ENCODE results near the gene GPR33.
A peak's percentile ranks its signal among the peaks of the same experiment; 100 is the strongest.
"Not testable (repeated sequence)": the region's sequence is repeated elsewhere in the genome, so short reads cannot be mapped to it uniquely, and the experiment has no call there.

GPR33 gene

DNA sequence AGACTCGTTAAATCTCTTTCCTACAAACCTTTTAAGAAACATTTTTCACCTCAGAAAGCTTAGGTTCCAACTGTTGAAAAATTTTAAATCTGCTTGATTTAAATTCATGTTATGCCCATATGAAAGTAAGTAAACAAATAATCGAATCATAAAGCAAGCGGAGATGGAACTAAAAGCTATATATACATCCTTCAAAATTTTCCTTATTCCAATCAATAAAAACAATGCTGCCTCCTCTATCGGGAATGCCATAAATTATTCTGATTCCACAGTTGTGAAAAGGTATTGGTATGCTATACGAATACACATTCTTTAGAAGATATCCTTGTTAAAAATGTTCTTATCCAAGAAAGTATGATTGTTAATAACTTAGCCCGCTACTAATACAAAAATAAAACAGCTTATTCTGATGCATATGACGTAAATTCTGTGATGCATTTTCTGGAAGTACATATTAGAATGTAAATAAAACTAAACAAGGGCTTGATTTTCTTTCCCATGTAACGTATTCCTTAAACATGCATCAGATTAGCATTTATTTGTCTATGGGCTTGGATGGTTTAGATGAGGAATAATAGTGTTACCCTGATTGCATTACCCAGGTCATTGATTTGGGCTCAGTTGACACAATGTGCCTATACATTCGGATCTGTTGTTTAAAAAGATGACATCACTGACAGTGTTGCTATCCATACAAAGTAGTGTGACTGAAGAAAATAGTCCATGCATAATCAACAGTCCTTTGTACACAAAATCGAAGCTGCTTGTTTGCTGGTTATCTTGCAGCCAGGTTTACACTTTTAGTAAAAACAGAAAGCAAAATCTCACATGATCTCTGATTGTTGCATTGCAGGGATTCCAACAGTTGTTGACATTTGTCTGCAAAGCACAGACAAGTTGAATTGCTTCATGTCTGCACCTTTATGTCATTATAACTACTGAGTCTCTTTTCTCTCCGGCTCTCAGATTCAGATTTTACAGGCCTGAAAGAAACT, 29.9 kb downstream of the GPR33 start:
- DNase-seq (ENCODE audit: low spot score): peak; percentile 57

DNA sequence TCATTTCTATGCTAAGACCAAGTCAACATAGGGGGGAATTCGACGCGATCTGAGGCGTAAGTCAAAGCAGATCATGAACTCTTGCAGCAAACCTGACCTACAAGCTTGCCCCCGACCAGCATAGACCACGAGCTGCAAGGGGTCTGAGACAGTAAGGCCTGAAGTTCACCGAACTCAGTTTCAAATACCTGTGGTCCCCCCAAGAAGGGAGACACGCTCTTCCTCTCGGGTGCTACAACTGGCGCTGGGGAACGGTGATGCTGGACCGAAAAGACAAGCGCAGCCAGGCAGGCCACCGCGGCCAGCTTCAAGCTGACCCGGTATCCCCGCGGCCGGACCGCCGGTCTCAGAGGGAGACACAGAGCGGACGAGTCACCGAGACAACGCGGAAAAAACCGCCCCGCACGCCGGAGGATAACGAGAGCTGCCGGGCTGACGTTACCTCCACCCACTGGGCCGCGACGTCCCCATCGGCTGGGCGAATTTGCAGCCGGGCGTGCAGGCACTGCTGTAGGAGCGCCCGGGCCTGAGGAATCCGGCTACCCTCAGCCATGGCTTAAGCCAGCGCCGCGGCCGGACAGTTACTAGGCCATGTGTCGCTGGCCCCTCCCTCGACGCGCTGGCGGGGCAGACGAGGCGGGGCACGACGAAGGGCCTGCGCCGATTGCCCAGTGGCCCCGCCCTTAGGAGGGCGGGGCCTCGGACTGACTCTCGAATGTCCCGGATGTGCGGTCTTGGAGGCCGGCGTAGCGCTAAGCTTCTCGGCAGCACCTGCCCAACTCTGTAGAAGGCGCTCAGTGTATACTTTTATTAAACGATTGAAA, 30.8 kb downstream of the GPR33 start, which contains the start of gene DTD2:
DTD2 (minus strand) TSS at position 666 of the 824 bp plus-strand sequence; CDS start at position 553, 113 bp downstream.
- peak; percentile 98 for DNase-seq (ENCODE audit: low spot score)

DNA sequence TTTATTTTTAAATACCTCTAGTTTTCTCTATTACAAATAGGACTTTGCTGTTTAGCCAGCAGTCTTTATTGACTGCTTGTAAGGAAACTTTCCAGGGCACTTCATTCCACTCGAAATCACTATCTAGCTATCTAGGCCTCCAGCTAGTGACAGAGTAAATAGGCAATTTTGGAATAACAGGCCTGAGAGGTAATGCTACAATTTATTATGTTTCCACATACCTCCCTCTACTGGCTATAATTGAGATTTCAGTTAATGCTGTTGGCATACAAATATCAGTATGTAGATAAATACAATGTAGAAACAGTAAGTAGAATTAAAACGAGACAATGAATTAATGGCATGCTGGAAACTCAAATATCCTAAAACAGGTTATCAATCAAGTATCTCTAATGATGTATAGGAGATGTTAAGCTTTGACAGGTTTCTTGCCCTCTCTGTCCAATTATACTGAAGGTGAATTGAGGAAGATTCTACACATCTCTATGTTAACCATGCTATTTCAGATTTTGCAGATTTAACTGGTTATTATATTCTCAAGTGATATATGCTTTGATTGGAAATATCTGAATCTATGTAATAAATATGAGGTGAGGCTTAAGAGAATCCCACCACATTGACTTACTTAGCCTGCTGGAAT, 37.7 kb downstream of the GPR33 start:
- DNase-seq (ENCODE audit: low spot score): peak; percentile 60

DNA sequence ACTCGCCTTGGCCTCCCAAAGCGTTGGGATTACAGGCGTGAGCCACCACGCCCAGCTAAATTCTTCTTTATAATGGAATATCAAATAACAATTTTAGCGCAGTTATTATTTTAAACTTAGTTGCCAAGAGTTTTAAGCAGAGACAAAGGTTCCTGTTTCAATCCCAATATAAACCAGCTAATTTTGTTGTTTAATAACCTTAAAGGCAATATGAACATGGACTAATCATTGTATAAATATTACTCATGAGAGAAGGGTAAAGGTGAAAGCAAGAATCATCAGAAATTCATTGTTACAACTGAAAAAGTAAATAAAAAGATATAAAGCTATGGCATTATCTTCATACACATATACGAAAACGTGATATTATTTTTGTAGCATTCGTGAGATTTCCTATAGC, 38.7 kb downstream of the GPR33 start:
- DNase-seq (ENCODE audit: low spot score): no peak

DNA sequence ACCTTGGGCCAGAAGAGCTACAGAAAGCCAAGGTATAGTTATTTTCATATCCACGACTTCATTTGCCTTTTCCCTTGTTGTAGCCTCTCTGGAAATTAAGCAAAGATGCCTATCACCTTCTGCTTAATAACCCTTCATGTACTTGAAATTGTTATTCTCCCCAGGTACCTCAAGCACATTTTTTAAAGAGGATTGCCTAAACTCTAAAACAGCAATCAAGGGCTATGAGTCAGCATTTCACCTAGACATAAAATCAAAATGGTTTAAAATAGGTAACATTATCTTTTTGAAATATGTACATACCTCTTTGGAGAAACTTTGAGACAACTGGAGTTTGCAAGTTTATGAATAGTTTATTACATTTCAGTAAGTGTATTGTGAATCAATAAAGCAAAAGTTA, 42.1 kb downstream of the GPR33 start:
- no peak for DNase-seq (ENCODE audit: low spot score)

DNA sequence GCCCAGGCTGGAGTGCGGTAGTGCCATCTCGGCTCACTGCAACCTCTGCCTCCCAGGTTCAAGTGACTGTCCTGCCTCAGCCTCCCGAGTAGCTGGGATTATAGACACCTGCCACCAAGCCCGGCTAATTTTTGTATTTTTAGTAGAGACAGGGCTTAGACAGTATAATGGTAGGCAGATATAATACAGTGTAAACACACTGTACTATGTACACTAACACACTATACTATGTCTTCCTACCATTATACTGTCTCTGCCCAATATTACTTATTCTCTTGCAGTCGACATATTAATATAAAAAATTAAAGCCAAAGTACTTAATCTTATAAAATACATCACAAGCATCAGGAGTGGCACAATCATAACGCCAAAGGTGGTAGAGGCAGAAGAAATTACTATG, 45.6 kb downstream of the GPR33 start:
- DNase-seq (ENCODE audit: low spot score): no peak

DNA sequence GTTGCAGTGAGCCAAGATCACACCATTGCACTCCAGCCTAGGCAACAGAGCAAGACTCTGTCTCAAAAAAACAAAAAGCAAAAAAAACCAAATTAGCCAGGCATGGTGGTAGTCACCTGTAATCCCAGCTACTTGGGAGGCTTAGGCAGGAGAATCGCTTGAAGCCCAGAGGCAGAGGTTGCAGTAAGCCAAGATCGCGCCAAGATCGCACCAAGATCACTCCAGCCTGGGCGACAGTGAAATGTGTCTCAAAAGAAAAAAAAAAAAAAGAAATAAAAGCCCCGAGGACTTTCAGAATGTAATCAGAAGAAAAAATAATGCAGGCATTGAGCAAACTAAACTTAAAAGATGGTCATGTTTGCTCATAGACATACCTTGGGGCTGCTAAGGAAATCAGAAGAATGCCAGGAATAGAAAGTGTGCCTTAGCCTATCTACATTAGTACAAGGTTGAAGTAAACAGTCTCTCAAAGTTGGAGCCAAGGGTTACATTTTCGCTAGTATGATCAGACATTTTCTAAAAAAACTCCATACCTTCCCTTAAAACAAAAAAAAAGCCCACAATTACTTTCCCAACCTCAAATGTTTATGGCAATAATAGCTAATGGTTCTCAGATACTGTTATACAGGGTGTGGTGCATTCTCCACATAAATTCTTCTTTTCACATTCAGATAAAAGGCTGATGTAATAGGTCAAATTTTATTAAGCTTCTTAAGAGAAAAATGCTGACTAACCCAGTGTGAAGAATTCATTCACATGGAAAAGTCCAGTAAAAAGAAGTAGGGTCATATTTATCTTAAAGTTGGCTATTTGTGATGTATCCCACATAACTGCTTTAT, 46.3 kb downstream of the GPR33 start:
- DNase-seq (ENCODE audit: low spot score): no peak

DNA sequence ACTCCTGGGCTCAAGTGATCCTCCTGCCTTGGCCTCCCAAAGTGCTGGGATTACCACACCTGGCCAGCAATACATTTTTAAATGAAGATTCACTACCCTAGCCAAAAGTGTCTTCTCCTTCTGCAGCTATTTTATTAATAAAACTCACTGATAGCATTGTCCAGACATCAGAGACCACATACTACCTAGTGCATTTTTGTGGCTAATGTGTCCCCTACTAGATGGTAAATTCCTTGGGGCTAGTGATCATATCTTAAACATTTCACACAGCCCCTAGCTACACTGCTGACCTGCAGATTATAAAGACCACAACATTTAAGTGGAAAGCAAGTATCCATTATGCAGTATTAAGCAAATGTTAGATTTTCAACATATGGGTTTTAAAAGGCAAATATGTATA, 47.6 kb downstream of the GPR33 start:
- no peak for DNase-seq (ENCODE audit: low spot score)

DNA sequence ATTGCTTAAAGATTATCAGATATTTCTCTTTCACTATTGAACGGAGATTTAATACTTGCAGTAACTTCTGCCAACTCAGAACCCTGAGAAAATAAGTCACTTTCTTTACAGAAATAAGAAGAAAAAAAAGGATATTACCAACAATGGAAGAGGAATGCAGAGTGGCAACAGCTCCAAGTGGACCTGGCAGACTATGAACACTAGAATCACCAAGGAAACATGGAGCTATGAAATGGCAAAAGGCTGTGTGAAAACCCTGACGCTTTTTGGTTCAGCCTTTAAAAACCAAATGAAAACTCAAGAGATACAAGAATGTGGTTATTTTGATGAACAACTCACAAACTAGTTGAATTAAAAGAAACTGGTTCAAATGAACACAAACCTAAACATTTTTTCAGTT, 48.3 kb downstream of the GPR33 start:
- peak; percentile 69 for DNase-seq (ENCODE audit: low spot score)

DNA sequence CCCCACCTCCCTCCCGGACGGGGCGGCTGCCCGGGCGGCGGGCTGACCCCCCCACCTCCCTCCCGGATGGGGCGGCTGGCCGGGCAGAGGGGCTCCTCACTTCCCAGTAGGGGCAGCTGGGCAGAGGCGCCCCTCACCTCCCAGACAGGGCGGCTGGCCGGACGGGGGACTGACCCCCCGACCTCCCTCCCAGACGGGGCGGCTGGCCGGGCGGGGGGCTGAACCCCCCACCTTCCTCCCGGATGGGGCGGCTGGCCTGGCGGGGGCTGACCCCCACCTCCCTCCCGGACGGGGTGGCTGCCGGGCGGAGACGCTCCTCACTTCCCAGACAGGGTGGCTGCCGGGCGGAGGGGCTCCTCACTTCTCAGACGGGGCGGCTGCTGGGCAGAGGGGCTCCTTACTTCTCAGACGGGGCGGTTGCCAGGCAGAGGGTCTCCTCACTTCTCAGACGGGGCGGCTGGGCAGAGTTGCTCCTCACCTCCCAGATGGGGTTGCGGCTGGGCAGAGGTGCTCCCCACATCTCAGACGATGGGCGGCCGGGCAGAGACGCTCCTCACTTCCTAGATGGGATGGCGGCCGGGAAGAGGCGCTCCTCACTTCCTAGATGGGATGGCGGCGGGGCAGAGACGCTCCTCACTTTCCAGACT, 50.7 kb downstream of the GPR33 start:
- DNase-seq (ENCODE audit: low spot score): not testable (repeated sequence)

DNA sequence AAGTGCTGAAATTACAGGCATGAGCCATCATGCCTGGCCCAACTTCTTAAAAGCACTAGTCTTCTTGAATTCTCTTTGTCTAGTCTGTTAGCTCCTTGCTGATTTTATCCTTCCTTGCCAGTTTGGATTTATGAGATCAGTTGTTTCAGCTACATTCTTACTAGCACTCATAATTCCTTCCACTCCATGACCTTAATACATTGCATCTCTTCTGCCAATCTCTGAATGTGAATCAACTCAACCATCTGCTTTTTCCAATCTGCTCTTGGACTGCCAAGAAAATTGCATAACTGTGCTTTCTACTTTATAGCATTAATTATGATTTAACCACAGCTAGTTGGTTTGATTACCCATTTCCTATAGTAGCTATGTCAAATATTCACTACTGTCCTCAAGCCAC, 52.6 kb downstream of the GPR33 start:
- DNase-seq (ENCODE audit: low spot score): peak; percentile 47
